Liver (tissue), 9 donors: Measurements from ENCODE around the gene CALR. TPM values are rescaled to one million over a fixed set of nuclear protein-coding genes. Genes with fewer than 3 reads are reported as not detected.

Experiments
- DNase-seq: peaks from one replicate; pipeline ENCODE4 v3.0.0-alpha.2; 2017; ENCODE audit warnings: low spot score
- H3K27ac ChIP-seq, 2 donors: one replicate each; pipeline ENCODE4 v1.7.0; 2013; ENCODE audit warnings: inconsistent platforms in 2 of 2, low read length in 2 of 2, control low read depth in 1 of 2, low read depth in 1 of 2, mild to moderate bottlenecking in 1 of 2
- H3K27me3 ChIP-seq, 4 donors: one replicate each; pipeline versions ENCODE4 v1.6.1 to v1.7.0; 2013; ENCODE audit warnings: low read length in 3 of 4, inconsistent platforms in 1 of 4, mild to moderate bottlenecking in 1 of 4, moderate library complexity in 1 of 4; ENCODE audit not compliant: control insufficient read depth in 4 of 4, insufficient read depth in 4 of 4
- H3K36me3 ChIP-seq, 4 donors: one replicate each; pipeline versions ENCODE4 v1.6.1 to v1.7.0; 2013; ENCODE audit warnings: low read length in 3 of 4, mild to moderate bottlenecking in 3 of 4, low read depth in 1 of 4, moderate library complexity in 1 of 4; ENCODE audit not compliant: control insufficient read depth in 4 of 4, insufficient read depth in 3 of 4
- H3K4me1 ChIP-seq, 4 donors: one replicate each; pipeline versions ENCODE4 v1.6.1 to v1.7.0; 2013; ENCODE audit warnings: low read length in 3 of 4, mild to moderate bottlenecking in 3 of 4, moderate library complexity in 1 of 4; ENCODE audit not compliant: control insufficient read depth in 4 of 4, insufficient read depth in 4 of 4
- H3K4me3 ChIP-seq, 3 donors: one replicate each; pipeline versions ENCODE4 v1.6.1 to v1.7.0; 2013; ENCODE audit warnings: low read length in 3 of 3, control low read depth in 1 of 3, low read depth in 1 of 3, mild to moderate bottlenecking in 1 of 3
- H3K9ac ChIP-seq, 2 donors: one replicate each; pipeline ENCODE4 v1.7.0; 2013; ENCODE audit warnings: low read length in 2 of 2, mild to moderate bottlenecking in 2 of 2, moderate library complexity in 2 of 2, control low read depth in 1 of 2, low read depth in 1 of 2
- H3K9me3 ChIP-seq, 4 donors: one replicate each; pipeline versions ENCODE4 v1.6.1 to v1.7.0; 2013; ENCODE audit warnings: low read length in 3 of 4; ENCODE audit not compliant: control insufficient read depth in 4 of 4
- ATF3 ChIP-seq: IDR thresholded peaks from 2 replicates; pipeline ENCODE4 v1.6.1; 2016; ENCODE audit warnings: antibody characterized with exemption
- EGR1 ChIP-seq, 2 donors: IDR thresholded peaks; 2 replicates each; pipeline ENCODE4 v1.6.1; 2016 to 2018; ENCODE audit warnings: antibody characterized with exemption in 2 of 2, low read depth in 2 of 2
- FOXA2 ChIP-seq: IDR thresholded peaks from 2 replicates; pipeline ENCODE4 v1.6.1; 2016; ENCODE audit warnings: antibody characterized with exemption
- GABPA ChIP-seq, 2 donors: IDR thresholded peaks in 1 of 2; conservative IDR thresholded peaks in 1 of 2; 2 replicates each; pipeline ENCODE4 v1.6.1; 2016; ENCODE audit warnings: antibody characterized with exemption in 2 of 2, mild to moderate bottlenecking in 1 of 2, moderate library complexity in 1 of 2
- HNF4A ChIP-seq, 2 donors: conservative IDR thresholded peaks; 2 replicates each; pipeline ENCODE4 v1.6.1; 2016; ENCODE audit warnings: antibody characterized with exemption in 2 of 2, mild to moderate bottlenecking in 2 of 2
- HNF4G ChIP-seq: IDR thresholded peaks from 2 replicates; pipeline ENCODE4 v1.6.1; 2016; ENCODE audit warnings: antibody characterized with exemption
- JUND ChIP-seq, 2 donors: IDR thresholded peaks; 2 replicates each; pipeline ENCODE4 v1.6.1; 2016; ENCODE audit warnings: antibody characterized with exemption in 2 of 2
- NR2F2 ChIP-seq: IDR thresholded peaks from 2 replicates; pipeline ENCODE4 v1.6.1; 2016; ENCODE audit warnings: antibody characterized with exemption
- RAD21 ChIP-seq, 2 donors: IDR thresholded peaks; 2 replicates each; pipeline ENCODE4 v1.6.1; 2016; ENCODE audit warnings: antibody characterized with exemption in 2 of 2, mild to moderate bottlenecking in 2 of 2
- REST ChIP-seq: IDR thresholded peaks from 2 replicates; pipeline ENCODE4 v1.6.1; 2016; ENCODE audit warnings: antibody characterized with exemption, mild to moderate bottlenecking
- RXRA ChIP-seq, 2 donors: IDR thresholded peaks; 2 replicates each; pipeline ENCODE4 v1.6.1; 2017 to 2018; ENCODE audit warnings: antibody characterized with exemption in 2 of 2, mild to moderate bottlenecking in 1 of 2
- SP1 ChIP-seq: IDR thresholded peaks from 2 replicates; pipeline ENCODE4 v1.6.1; 2018; ENCODE audit warnings: antibody characterized with exemption, mild to moderate bottlenecking
- TAF1 ChIP-seq: conservative IDR thresholded peaks from 2 replicates; pipeline ENCODE4 v1.6.1; 2016; ENCODE audit warnings: antibody characterized with exemption, mild to moderate bottlenecking
- YY1 ChIP-seq: IDR thresholded peaks from 2 replicates; pipeline ENCODE4 v1.6.1; 2016; ENCODE audit warnings: antibody characterized with exemption, mild to moderate bottlenecking
- ZBTB33 ChIP-seq: IDR thresholded peaks from 2 replicates; pipeline ENCODE4 v1.6.1; 2016; ENCODE audit warnings: antibody characterized with exemption
- WGBS: extraction: QIAGEN DNeasy Blood & Tissue Kit; methylation state at CpG from one replicate; pipeline ENCODE4 v1.1.7; 2013; 5-methylcytosine and 5-hydroxymethylcytosine counted together
- polyA plus RNA-seq, 2 donors: library from polyadenylated mRNA; stranded (reverse) in 1 of 2; unstranded in 1 of 2; fragments of 200-250 nt in 1 of 2; fragments of >200 nt in 1 of 2; fragmentation: Nextera tagmentation in 1 of 2; extraction: Ambion mirVana in 1 of 2; gene quantifications; one replicate each; pipeline versions ENCODE4 v1.2.1 to v1.2.3, GENCODE V29; 2013 to 2015
- total RNA-seq, 2 donors: library from RNA; depleted of rRNA; stranded (reverse); fragments of >200 nt; gene quantifications; one replicate each; pipeline ENCODE4 v1.2.3, GENCODE V29; 2014
- TF ChIP-seq, protein P1 (sequence below): IDR thresholded peaks from 2 replicates; pipeline ENCODE4 v1.6.1; 2016; ENCODE audit warnings: antibody characterized with exemption
- donor health status: healthy.
- donor health status: healthy.
- donor health status: healthy.
- donor health status: healthy.
- donor health status: healthy.

The CALR gene
- total and polyA plus RNA-seq, 4 donors, result 618 to 1,316 (median 1,070) TPM

- Histone ChIP-seq H3K4me1 (peaks cover 0 to 5% (median 0%) of the 10 kb centered on the region in 4 donors), H3K27ac (no peak overlapping the region), H3K9me3 (no peaks in the 10 kb centered on the region), H3K27me3 (no peaks in the 10 kb centered on the region), H3K9ac (no peak overlapping the region), H3K4me3 (no peak overlapping the region), H3K36me3 (no peaks in the 10 kb centered on the region)
- no peak for DNase-seq
- 46% methylated on average over 22 of the region's 22 CpGs for WGBS
- no peak for TF ChIP-seq RAD21 (IDR thresholded peaks at IDR 0.05)
- no peak for TF ChIP-seq ATF3
- no peak for TF ChIP-seq FOXA2
Measured at GRCh38 chr19:12990431-12990830, 52.0 kb downstream of the CALR start.

DNA sequence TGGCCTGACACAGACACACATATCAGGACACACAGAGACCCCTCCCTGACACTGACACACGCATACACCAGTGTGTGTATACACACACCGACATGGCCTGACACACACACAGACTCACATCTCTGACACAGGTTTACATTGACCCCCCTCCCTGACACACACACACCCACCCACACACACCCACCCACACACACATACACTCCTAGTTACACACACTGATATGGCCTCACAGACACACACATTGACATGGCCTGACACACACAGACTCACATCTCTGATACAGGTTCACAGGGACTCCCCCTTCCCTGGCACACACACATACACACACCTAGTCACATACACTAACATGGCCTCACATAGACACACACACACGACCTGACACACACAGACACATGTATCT, 52.4 kb downstream of the CALR start:
- Histone ChIP-seq H3K9me3 (no peaks in the 10 kb centered on the region), H3K9ac (no peak overlapping the region), H3K27ac (no peak overlapping the region), H3K36me3 (no peaks in the 10 kb centered on the region), H3K4me1 (peaks cover 0 to 5% (median 0%) of the 10 kb centered on the region in 4 donors), H3K4me3 (no peak overlapping the region), H3K27me3 (no peaks in the 10 kb centered on the region)
- no peak for TF ChIP-seq TAF1
- TF ChIP-seq REST, result no peak
- no peak for TF ChIP-seq HNF4A (conservative IDR thresholded peaks at IDR 0.05)
- TF ChIP-seq ATF3, result no peak
- no peak for TF ChIP-seq ZBTB33
- no peak for TF ChIP-seq GABPA (IDR thresholded peaks at IDR 0.05 in 1 of 2, conservative IDR thresholded peaks at IDR 0.05 in 1 of 2)
- no peak for TF ChIP-seq YY1
- no peak for TF ChIP-seq EGR1 (IDR thresholded peaks at IDR 0.05; ENCODE audit: low read depth in 2 of 2)
- no peak for TF ChIP-seq SP1
- TF ChIP-seq, protein P1, sequence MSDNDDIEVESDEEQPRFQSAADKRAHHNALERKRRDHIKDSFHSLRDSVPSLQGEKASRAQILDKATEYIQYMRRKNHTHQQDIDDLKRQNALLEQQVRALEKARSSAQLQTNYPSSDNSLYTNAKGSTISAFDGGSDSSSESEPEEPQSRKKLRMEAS, result no peak
- no peak for TF ChIP-seq NR2F2
- no peak for TF ChIP-seq RXRA (IDR thresholded peaks at IDR 0.05)
- no peak for TF ChIP-seq HNF4G
- TF ChIP-seq JUND (IDR thresholded peaks at IDR 0.05), result no peak
- TF ChIP-seq RAD21 (IDR thresholded peaks at IDR 0.05), result no peak
- TF ChIP-seq FOXA2, result no peak
- DNase-seq, result no peak
- 74% methylated on average over 3 of the region's 3 CpGs for WGBS
